Measurements from ENCODE around the gene TTR. TPM values are rescaled to one million over a fixed set of nuclear protein-coding genes. Genes with fewer than 3 reads are reported as not detected.

TTR gene
- total RNA-seq, 1 experiment from 2014 or later = 139 TPM

DNA sequence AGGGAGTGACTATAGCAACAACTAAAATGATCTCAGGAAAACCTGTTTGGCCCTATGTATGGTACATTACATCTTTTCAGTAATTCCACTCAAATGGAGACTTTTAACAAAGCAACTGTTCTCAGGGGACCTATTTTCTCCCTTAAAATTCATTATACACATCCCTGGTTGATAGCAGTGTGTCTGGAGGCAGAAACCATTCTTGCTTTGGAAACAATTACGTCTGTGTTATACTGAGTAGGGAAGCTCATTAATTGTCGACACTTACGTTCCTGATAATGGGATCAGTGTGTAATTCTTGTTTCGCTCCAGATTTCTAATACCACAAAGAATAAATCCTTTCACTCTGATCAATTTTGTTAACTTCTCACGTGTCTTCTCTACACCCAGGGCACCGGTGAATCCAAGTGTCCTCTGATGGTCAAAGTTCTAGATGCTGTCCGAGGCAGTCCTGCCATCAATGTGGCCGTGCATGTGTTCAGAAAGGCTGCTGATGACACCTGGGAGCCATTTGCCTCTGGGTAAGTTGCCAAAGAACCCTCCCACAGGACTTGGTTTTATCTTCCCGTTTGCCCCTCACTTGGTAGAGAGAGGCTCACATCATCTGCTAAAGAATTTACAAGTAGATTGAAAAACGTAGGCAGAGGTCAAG lies 955 bp downstream of the TTR start:
- no peak overlapping the region; the same call in 1 of the 2 replicates for H3K4me3 ChIP-seq (ENCODE audit: low read depth, low read length)
- Mint-ChIP-seq H3K9me3 (ENCODE audit: unreplicated experiment) (no peaks in the 10 kb centered on the region), H3K4me1 (ENCODE audit: low read depth, unreplicated experiment) (peaks cover 13% of the 10 kb centered on the region), H3K4me3 (ENCODE audit: unreplicated experiment) (peak overlapping the region; percentile 11), H3K27ac (ENCODE audit: unreplicated experiment) (no peak overlapping the region), H3K27me3 (ENCODE audit: insufficient read depth, unreplicated experiment) (no peaks in the 10 kb centered on the region), H3K36me3 (ENCODE audit: insufficient read depth, unreplicated experiment) (peaks cover 27% of the 10 kb centered on the region)
- H3K9me3 ChIP-seq = no peaks in the 10 kb centered on the region
- H3K4me1 ChIP-seq = peaks cover 26% of the 10 kb centered on the region
- intact Hi-C loops (cut with micrococcal nuclease; ENCODE audit: unreplicated experiment) = no loop called here
- POLR2A ChIA-PET = no interaction called here
- DNase-seq = no peak
- CTCF ChIA-PET = no interaction called here
- H3K27me3 ChIP-seq (replicated peaks; ENCODE audit: control insufficient read depth, insufficient read depth, low read length) = no peaks in the 10 kb centered on the region
- H3K36me3 ChIP-seq (ENCODE audit: control insufficient read depth, insufficient read depth, low read length) = no peaks in the 10 kb centered on the region
- BruUV-seq (replicated peaks) = no TSS peak
- TF ChIP-seq, protein P1, sequence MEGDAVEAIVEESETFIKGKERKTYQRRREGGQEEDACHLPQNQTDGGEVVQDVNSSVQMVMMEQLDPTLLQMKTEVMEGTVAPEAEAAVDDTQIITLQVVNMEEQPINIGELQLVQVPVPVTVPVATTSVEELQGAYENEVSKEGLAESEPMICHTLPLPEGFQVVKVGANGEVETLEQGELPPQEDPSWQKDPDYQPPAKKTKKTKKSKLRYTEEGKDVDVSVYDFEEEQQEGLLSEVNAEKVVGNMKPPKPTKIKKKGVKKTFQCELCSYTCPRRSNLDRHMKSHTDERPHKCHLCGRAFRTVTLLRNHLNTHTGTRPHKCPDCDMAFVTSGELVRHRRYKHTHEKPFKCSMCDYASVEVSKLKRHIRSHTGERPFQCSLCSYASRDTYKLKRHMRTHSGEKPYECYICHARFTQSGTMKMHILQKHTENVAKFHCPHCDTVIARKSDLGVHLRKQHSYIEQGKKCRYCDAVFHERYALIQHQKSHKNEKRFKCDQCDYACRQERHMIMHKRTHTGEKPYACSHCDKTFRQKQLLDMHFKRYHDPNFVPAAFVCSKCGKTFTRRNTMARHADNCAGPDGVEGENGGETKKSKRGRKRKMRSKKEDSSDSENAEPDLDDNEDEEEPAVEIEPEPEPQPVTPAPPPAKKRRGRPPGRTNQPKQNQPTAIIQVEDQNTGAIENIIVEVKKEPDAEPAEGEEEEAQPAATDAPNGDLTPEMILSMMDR (IDR thresholded peaks at IDR 0.05; ENCODE audit: insufficient read depth in 1 of 2, low read depth in 1 of 2, low read length in 1 of 2, severe bottlenecking in 1 of 2, unreplicated experiment in 1 of 2) = no peak

DNA sequence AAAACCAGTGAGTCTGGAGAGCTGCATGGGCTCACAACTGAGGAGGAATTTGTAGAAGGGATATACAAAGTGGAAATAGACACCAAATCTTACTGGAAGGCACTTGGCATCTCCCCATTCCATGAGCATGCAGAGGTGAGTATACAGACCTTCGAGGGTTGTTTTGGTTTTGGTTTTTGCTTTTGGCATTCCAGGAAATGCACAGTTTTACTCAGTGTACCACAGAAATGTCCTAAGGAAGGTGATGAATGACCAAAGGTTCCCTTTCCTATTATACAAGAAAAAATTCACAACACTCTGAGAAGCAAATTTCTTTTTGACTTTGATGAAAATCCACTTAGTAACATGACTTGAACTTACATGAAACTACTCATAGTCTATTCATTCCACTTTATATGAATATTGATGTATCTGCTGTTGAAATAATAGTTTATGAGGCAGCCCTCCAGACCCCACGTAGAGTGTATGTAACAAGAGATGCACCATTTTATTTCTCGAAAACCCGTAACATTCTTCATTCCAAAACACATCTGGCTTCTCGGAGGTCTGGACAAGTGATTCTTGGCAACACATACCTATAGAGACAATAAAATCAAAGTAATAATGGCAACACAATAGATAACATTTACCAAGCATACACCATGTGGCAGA lies 3.6 kb downstream of the TTR start:
- no peak for DNase-seq
- TF ChIP-seq, protein P1 (IDR thresholded peaks at IDR 0.05; ENCODE audit: insufficient read depth in 1 of 2, low read depth in 1 of 2, low read length in 1 of 2, severe bottlenecking in 1 of 2, unreplicated experiment in 1 of 2) = no peak
- ChIA-PET POLR2A (no interaction called here), CTCF (no interaction called here)
- Mint-ChIP-seq H3K9me3 (ENCODE audit: unreplicated experiment) (no peaks in the 10 kb centered on the region), H3K27me3 (ENCODE audit: insufficient read depth, unreplicated experiment) (no peaks in the 10 kb centered on the region), H3K27ac (ENCODE audit: unreplicated experiment) (no peak overlapping the region), H3K36me3 (ENCODE audit: insufficient read depth, unreplicated experiment) (peaks cover 19% of the 10 kb centered on the region), H3K4me3 (ENCODE audit: unreplicated experiment) (no peak overlapping the region), H3K4me1 (ENCODE audit: low read depth, unreplicated experiment) (peaks cover 6% of the 10 kb centered on the region)
- H3K36me3 ChIP-seq (ENCODE audit: control insufficient read depth, insufficient read depth, low read length) = no peaks in the 10 kb centered on the region
- H3K4me1 ChIP-seq = peaks cover 12% of the 10 kb centered on the region
- BruUV-seq (replicated peaks) = no TSS peak
- no peak overlapping the region for H3K4me3 ChIP-seq (ENCODE audit: low read depth, low read length)
- H3K27me3 ChIP-seq (replicated peaks; ENCODE audit: control insufficient read depth, insufficient read depth, low read length) = no peaks in the 10 kb centered on the region
- no peaks in the 10 kb centered on the region for H3K9me3 ChIP-seq
- intact Hi-C loops (cut with micrococcal nuclease; ENCODE audit: unreplicated experiment) = no loop called here

DNA sequence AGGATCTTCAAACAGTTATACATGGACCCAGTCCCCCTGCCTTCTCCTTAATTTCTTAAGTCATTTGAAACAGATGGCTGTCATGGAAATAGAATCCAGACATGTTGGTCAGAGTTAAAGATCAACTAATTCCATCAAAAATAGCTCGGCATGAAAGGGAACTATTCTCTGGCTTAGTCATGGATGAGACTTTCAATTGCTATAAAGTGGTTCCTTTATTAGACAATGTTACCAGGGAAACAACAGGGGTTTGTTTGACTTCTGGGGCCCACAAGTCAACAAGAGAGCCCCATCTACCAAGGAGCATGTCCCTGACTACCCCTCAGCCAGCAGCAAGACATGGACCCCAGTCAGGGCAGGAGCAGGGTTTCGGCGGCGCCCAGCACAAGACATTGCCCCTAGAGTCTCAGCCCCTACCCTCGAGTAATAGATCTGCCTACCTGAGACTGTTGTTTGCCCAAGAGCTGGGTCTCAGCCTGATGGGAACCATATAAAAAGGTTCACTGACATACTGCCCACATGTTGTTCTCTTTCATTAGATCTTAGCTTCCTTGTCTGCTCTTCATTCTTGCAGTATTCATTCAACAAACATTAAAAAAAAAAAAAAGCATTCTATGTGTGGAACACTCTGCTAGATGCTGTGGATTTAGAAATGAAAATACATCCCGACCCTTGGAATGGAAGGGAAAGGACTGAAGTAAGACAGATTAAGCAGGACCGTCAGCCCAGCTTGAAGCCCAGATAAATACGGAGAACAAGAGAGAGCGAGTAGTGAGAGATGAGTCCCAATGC lies 4.6 kb downstream of the TTR start:
- ChIA-PET CTCF (no interaction called here), POLR2A (no interaction called here)
- no peak for DNase-seq
- H3K4me1 ChIP-seq = peaks cover 7% of the 10 kb centered on the region
- H3K9me3 ChIP-seq = no peaks in the 10 kb centered on the region
- Mint-ChIP-seq H3K36me3 (ENCODE audit: insufficient read depth, unreplicated experiment) (peaks cover 10% of the 10 kb centered on the region), H3K27me3 (ENCODE audit: insufficient read depth, unreplicated experiment) (no peaks in the 10 kb centered on the region), H3K4me3 (ENCODE audit: unreplicated experiment) (no peak overlapping the region), H3K9me3 (ENCODE audit: unreplicated experiment) (no peaks in the 10 kb centered on the region), H3K4me1 (ENCODE audit: low read depth, unreplicated experiment) (peaks cover 6% of the 10 kb centered on the region), H3K27ac (ENCODE audit: unreplicated experiment) (no peak overlapping the region)
- intact Hi-C loops (cut with micrococcal nuclease; ENCODE audit: unreplicated experiment) = no loop called here
- TF ChIP-seq, protein P1 (IDR thresholded peaks at IDR 0.05; ENCODE audit: insufficient read depth in 1 of 2, low read depth in 1 of 2, low read length in 1 of 2, severe bottlenecking in 1 of 2, unreplicated experiment in 1 of 2) = no peak
- BruUV-seq (replicated peaks) = no TSS peak
- H3K4me3 ChIP-seq (ENCODE audit: low read depth, low read length) = no peak overlapping the region
- H3K27me3 ChIP-seq (replicated peaks; ENCODE audit: control insufficient read depth, insufficient read depth, low read length) = no peaks in the 10 kb centered on the region
- no peaks in the 10 kb centered on the region for H3K36me3 ChIP-seq (ENCODE audit: control insufficient read depth, insufficient read depth, low read length)

Measured in Caco-2 (cell line).